Measurements from ENCODE around the gene ATP5PF.

- TF ChIP-seq POLR2AphosphoS5 (IDR thresholded peaks at IDR 0.05; ENCODE audit: low read depth, low read length) (no peak), POLR2A (IDR thresholded peaks at IDR 0.05; ENCODE audit: low read depth, low read length) (no peak)
Observed at GRCh38 chr21:25760061-25760460, 25.4 kb upstream of the ATP5PF start.
